ENCODE data around the gene SETD6. TPM values are rescaled to one million over a fixed set of nuclear protein-coding genes. Genes with fewer than 3 reads are reported as not detected.
A peak's percentile ranks its signal among the peaks of the same experiment; 100 is the strongest.

The SETD6 gene
- total RNA-seq, 4 donors from 2014 or later: 16.0 to 37.2 (median 19.0) TPM

- TF ChIP-seq CTCF (IDR thresholded peaks at IDR 0.05): no peak
- no peak for DNase-seq (ENCODE audit: low spot score)
- peak; percentile 20 for ATAC-seq (ENCODE audit: low FRiP score)
Measured at GRCh38 chr16:58515871-58516767, 802 bp downstream of the SETD6 start.

GRCh38 chr16:58516768-58517107, 1.4 kb downstream of the SETD6 start:
- DNase-seq (ENCODE audit: low spot score): no peak
- TF ChIP-seq CTCF (IDR thresholded peaks at IDR 0.05): no peak
- no peak for ATAC-seq (ENCODE audit: low FRiP score)

- ATAC-seq (ENCODE audit: low FRiP score): no peak
- DNase-seq (ENCODE audit: low spot score): no peak
- TF ChIP-seq CTCF (IDR thresholded peaks at IDR 0.05): no peak
Measured at GRCh38 chr16:58518083-58518979, 3.0 kb downstream of the SETD6 start.

- DNase-seq (ENCODE audit: low spot score): no peak
- ATAC-seq (ENCODE audit: low FRiP score): no peak
- TF ChIP-seq CTCF (IDR thresholded peaks at IDR 0.05): no peak
Measured at GRCh38 chr16:58518980-58519368, 3.7 kb downstream of the SETD6 start.

- no peak for TF ChIP-seq CTCF (IDR thresholded peaks at IDR 0.05)
- no peak for ATAC-seq (ENCODE audit: low FRiP score)
- DNase-seq (ENCODE audit: low spot score): no peak
Measured at GRCh38 chr16:58519707-58520106, 4.4 kb downstream of the SETD6 start.

- DNase-seq (ENCODE audit: low spot score) (no peak), ATAC-seq (ENCODE audit: low FRiP score) (no peak)
- no peak for TF ChIP-seq CTCF (IDR thresholded peaks at IDR 0.05)
Measured at GRCh38 chr16:58530179-58530578, 14.9 kb downstream of the SETD6 start.
